ENCODE measurements around the gene COPS2. TPM values are rescaled to one million over a fixed set of nuclear protein-coding genes. Genes with fewer than 3 reads are reported as not detected.
A peak's percentile ranks its signal among the peaks of the same experiment; 100 is the strongest.

Gene COPS2
- 10 to 100 TPM; 17.5 to 33.7 TPM for total RNA-seq

- peak; percentile 99 for ATAC-seq
- 0 to 1% methylated on average over 46 of the region's 46 CpGs for WGBS, 2 donors
- intact Hi-C loops (cut with DNase I) = no loop called here
Observed at GRCh38 chr15:49155110-49155833, at the start of gene COPS2. TSS of gene COPS2 (minus strand) at chr15:49155599. CDS start at chr15:49155578, 21 bp downstream.

GRCh38 chr15:49200347-49200746 lies 44.9 kb upstream of the COPS2 start:
- intact Hi-C loops (cut with DNase I) = no loop called here
- no peaks in the 10 kb centered on the region for H3K27me3 ChIP-seq
- no peak for ATAC-seq
- peaks cover 2 to 6% of the 10 kb centered on the region in 2 donors for H3K36me3 ChIP-seq (replicated peaks in 1 of 2; ENCODE audit: insufficient read depth in 1 of 2, low read depth in 2 of 2)
- peaks cover 11% of the 10 kb centered on the region for H3K4me1 ChIP-seq
- H3K4me3 ChIP-seq = no peak overlapping the region
- H3K27ac ChIP-seq = no peak overlapping the region
- TF ChIP-seq CTCF (IDR thresholded peaks at IDR 0.05) (no peak), POLR2A (IDR thresholded peaks at IDR 0.05) (no peak)
- WGBS, 2 donors = 82 to 87% methylated on average over 3 of the region's 3 CpGs
- DNase-seq = no peak
- no peaks in the 10 kb centered on the region for H3K9me3 ChIP-seq

More at GRCh38 chr15:49155110-49155833, at the start of gene COPS2:
- H3K27me3 ChIP-seq = no peaks in the 10 kb centered on the region
- peak within 1 kb of the TSS; percentile 94 to 99 for H3K4me3 ChIP-seq
- TF ChIP-seq POLR2A (IDR thresholded peaks at IDR 0.05) = peak in 1 of 3 donors; percentile 79
- TF ChIP-seq CTCF (IDR thresholded peaks at IDR 0.05) = peak in 3 of 7 experiments; percentile 17 to 27 (median 25)
- peak within 1 kb of the TSS; percentile 59 to 86 (median 78) for H3K27ac ChIP-seq
- H3K36me3 ChIP-seq (replicated peaks in 1 of 2; ENCODE audit: insufficient read depth in 1 of 2, low read depth in 2 of 2) = no peaks in the 10 kb centered on the region
- no peaks in the 10 kb centered on the region for H3K9me3 ChIP-seq
- peak; percentile 93 to 97 (median 96) for DNase-seq
- peaks cover 30% of the 10 kb centered on the region for H3K4me1 ChIP-seq

DNA sequence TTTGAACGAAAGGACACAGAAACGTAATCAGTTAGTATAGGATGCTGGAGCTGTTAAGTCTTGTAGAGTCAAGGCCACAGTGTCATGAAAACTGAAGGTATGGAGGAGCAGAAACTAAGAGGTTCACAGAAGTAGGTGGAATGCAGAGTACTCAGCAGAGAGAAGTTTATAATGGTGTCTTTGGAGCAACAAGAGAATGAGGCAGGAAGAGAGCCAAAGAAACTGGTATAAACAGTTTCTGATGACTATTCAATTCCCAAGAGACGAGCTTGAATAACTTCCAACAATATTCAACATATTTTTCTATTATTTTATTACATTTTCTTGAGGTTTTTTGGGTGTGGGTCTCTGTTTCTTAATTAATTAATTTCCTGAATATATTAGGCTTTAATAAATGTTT lies 44.3 kb upstream of the COPS2 start:
- Histone ChIP-seq H3K27me3 (no peaks in the 10 kb centered on the region), H3K9me3 (no peaks in the 10 kb centered on the region), H3K27ac (no peak overlapping the region), H3K36me3 (replicated peaks in 1 of 2; ENCODE audit: insufficient read depth in 1 of 2, low read depth in 2 of 2) (peaks cover 2 to 6% of the 10 kb centered on the region in 2 donors), H3K4me3 (no peak overlapping the region), H3K4me1 (peaks cover 11% of the 10 kb centered on the region)
- no peak for ATAC-seq
- no peak for DNase-seq
- WGBS, 2 donors = 52% methylated on average over 3 of the region's 3 CpGs
- TF ChIP-seq CTCF (IDR thresholded peaks at IDR 0.05) (no peak), POLR2A (IDR thresholded peaks at IDR 0.05) (no peak)
- intact Hi-C loops (cut with DNase I) = no loop called here

DNA sequence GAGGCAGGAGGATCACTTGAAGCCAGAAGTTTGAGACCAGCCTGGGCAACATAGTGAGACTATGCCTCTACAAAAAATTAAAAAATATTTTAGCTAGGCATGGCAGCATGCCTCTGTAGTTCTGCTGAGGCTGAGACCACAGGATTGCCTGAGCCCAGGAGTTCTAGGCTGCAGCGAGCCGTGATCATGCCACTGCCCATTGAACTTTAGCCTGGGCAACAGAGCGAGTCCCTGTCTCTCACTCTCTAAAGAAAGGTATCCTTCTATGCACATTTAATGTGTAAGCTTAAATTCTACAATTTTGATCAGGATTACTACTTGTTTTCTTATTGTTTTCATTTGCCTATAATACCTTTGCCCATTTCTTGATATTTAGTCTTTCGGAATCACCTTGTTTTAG lies 41.5 kb upstream of the COPS2 start:
- peaks cover under 1 to 2% of the 10 kb centered on the region in 2 donors for H3K36me3 ChIP-seq (replicated peaks in 1 of 2; ENCODE audit: insufficient read depth in 1 of 2, low read depth in 2 of 2)
- DNase-seq = no peak
- H3K9me3 ChIP-seq = no peaks in the 10 kb centered on the region
- intact Hi-C loops (cut with DNase I) = no loop called here
- H3K27ac ChIP-seq = no peak overlapping the region
- H3K4me3 ChIP-seq = no peak overlapping the region
- no peaks in the 10 kb centered on the region for H3K27me3 ChIP-seq
- no peak for ATAC-seq
- 99 to 100% methylated on average over 4 of the region's 4 CpGs for WGBS, 2 donors
- TF ChIP-seq CTCF (IDR thresholded peaks at IDR 0.05) = no peak
- no peak for TF ChIP-seq POLR2A (IDR thresholded peaks at IDR 0.05)
- H3K4me1 ChIP-seq = peaks cover 11% of the 10 kb centered on the region

GRCh38 chr15:49191892-49192291 lies 36.5 kb upstream of the COPS2 start:
- 95 to 97% methylated on average over 2 of the region's 2 CpGs for WGBS, 2 donors
- Histone ChIP-seq H3K4me1 (peaks cover 24% of the 10 kb centered on the region), H3K9me3 (no peaks in the 10 kb centered on the region), H3K27ac (no peak overlapping the region), H3K4me3 (no peak overlapping the region), H3K27me3 (no peaks in the 10 kb centered on the region), H3K36me3 (replicated peaks in 1 of 2; ENCODE audit: insufficient read depth in 1 of 2, low read depth in 2 of 2) (no peaks in the 10 kb centered on the region)
- ATAC-seq (no peak), DNase-seq (no peak)
- TF ChIP-seq CTCF (IDR thresholded peaks at IDR 0.05) (no peak), POLR2A (IDR thresholded peaks at IDR 0.05) (no peak)
- intact Hi-C loops (cut with DNase I) = no loop called here
